COLO668 (cell line): ENCODE measurements around the gene TTC24.

Experiments
- DNase-seq: peaks from one replicate; lab custom pipeline; 2025; ENCODE audit not compliant: unreplicated experiment; lab: John Stamatoyannopoulos, UW

TTC24 gene

GRCh38 chr1:156553860-156554485 is 25.6 kb upstream of the TTC24 start:
- DNase-seq, result no peak

- no peak for DNase-seq
These were observed 24.6 kb upstream of the TTC24 start for GRCh38 chr1:156554971-156555370.

GRCh38 chr1:156555715-156556114 is 23.8 kb upstream of the TTC24 start:
- no peak for DNase-seq

- peak; percentile 86 for DNase-seq
These were observed 23.2 kb upstream of the TTC24 start for GRCh38 chr1:156556354-156556753.

- no peak for DNase-seq
These were observed 20.3 kb upstream of the TTC24 start for GRCh38 chr1:156559086-156559796.

- DNase-seq, result no peak
These were observed 19.6 kb upstream of the TTC24 start for GRCh38 chr1:156559797-156560385.

GRCh38 chr1:156560585-156561163 is 18.8 kb upstream of the TTC24 start:
- DNase-seq, result no peak

GRCh38 chr1:156565519-156565918 is 14.0 kb upstream of the TTC24 start:
- no peak for DNase-seq

GRCh38 chr1:156566436-156566835 is 13.1 kb upstream of the TTC24 start:
- DNase-seq, result no peak

GRCh38 chr1:156571261-156571852 is 8.2 kb upstream of the TTC24 start:
- no peak for DNase-seq

GRCh38 chr1:156571919-156572662 is 7.4 kb upstream of the TTC24 start, which contains the start of gene IQGAP3:
Gene IQGAP3, minus strand, starts transcription at chr1:156572565. Its CDS starts 36 bp downstream, at chr1:156572529.
- peak; percentile 92 for DNase-seq

- DNase-seq, result no peak
These were observed 6.9 kb upstream of the TTC24 start for GRCh38 chr1:156572663-156573018.

GRCh38 chr1:156574039-156574633 is 5.4 kb upstream of the TTC24 start:
- DNase-seq, result no peak

GRCh38 chr1:156577550-156577949 is 2.0 kb upstream of the TTC24 start:
- no peak for DNase-seq

- DNase-seq, result no peak
These were observed 1.5 kb upstream of the TTC24 start for GRCh38 chr1:156578055-156578454.

- no peak for DNase-seq
These were observed 2.3 kb downstream of the TTC24 start for GRCh38 chr1:156581661-156582387.

- DNase-seq, result no peak
These were observed 3.0 kb downstream of the TTC24 start for GRCh38 chr1:156582388-156583017.

- DNase-seq, result peak; percentile 75
These were observed 4.5 kb downstream of the TTC24 start for GRCh38 chr1:156583821-156584622.

- peak; percentile 68 for DNase-seq
These were observed 5.3 kb downstream of the TTC24 start for GRCh38 chr1:156584813-156585212.
